GM12892 (cell line): Measurements from ENCODE around the gene TEX2.

Experiments used
- POLR2A ChIP-seq: IDR thresholded peaks from 2 replicates; pipeline ENCODE4 v1.6.1; 2011; ENCODE audit warnings: low read depth, low read length, control low read depth
- TAF1 ChIP-seq: IDR thresholded peaks from 2 replicates; pipeline ENCODE4 v1.6.1; 2011; ENCODE audit warnings: low read depth, mild to moderate bottlenecking, control low read depth, low read length, borderline replicate concordance

- TF ChIP-seq POLR2A: no peak
- TF ChIP-seq TAF1: no peak
Measured at GRCh38 chr17:64113006-64113405, 150.1 kb downstream of the TEX2 start.
